Natural killer cell treated with Interleukin-12 subunit alpha and Interleukin-12 subunit beta and Interleukin-15 and Interleukin-18, amount 100 ng/mL, for 72 hours (primary cell): ENCODE data around the gene ARFGAP2. TPM values are rescaled to one million over a fixed set of nuclear protein-coding genes. Genes with fewer than 3 reads are reported as not detected.
A peak's percentile ranks its signal among the peaks of the same experiment; 100 is the strongest.
"Not testable (repeated sequence)": the region's sequence is repeated elsewhere in the genome, so short reads cannot be mapped to it uniquely, and the experiment has no call there.

Source experiments
- ATAC-seq, 2 donors: fragments of 150-1000 bp; cut with Tn5 transposase in 1 of 2; sonication (Bioruptor Pico), chemical (Tn5 transposase) in 1 of 2; 2 replicates each; pipeline ENCODE4 v1.10.0; 2021
- DNase-seq: peaks from one replicate; pipeline ENCODE4 v3.0.0; 2022; ENCODE audit warnings: low spot score
- H3K27ac Mint-ChIP-seq, 2 donors: 1 replicate in 1 of 2; 2 replicates in 1 of 2; pipeline ENCODE4 v1.8.0; 2022; ENCODE audit warnings: mixed read lengths in 2 of 2, mild to moderate bottlenecking in 1 of 2, moderate library complexity in 1 of 2
- H3K27me3 Mint-ChIP-seq, 2 donors: 1 replicate in 1 of 2; 2 replicates in 1 of 2; pipeline ENCODE4 v1.8.0; 2022; ENCODE audit warnings: mixed read lengths in 2 of 2
- H3K36me3 Mint-ChIP-seq: one replicate; pipeline ENCODE4 v1.8.0; 2022; ENCODE audit warnings: mixed read lengths
- H3K4me1 Mint-ChIP-seq, 2 donors: 1 replicate in 1 of 2; 2 replicates in 1 of 2; pipeline ENCODE4 v1.8.0; 2022; ENCODE audit warnings: low read depth in 2 of 2, mixed read lengths in 2 of 2, mild to moderate bottlenecking in 1 of 2
- H3K4me3 Mint-ChIP-seq: one replicate; pipeline ENCODE4 v1.8.0; 2022; ENCODE audit warnings: mixed read lengths
- H3K9me3 Mint-ChIP-seq: 2 replicates; pipeline ENCODE4 v1.8.0; 2022; ENCODE audit warnings: mixed read lengths
- total RNA-seq, 2 donors: library from RNA; stranded (reverse); gene quantifications; one replicate each; pipeline ENCODE4 v1.2.3, GENCODE V29; 2022

ARFGAP2 gene
- total RNA-seq, 2 donors from 2014 or later = 117 to 151 TPM

- no peak overlapping the region for H3K27ac Mint-ChIP-seq
- no peaks in the 10 kb centered on the region for H3K36me3 Mint-ChIP-seq
- H3K4me3 Mint-ChIP-seq = no peak overlapping the region
These were observed 27.9 kb upstream of the ARFGAP2 start for GRCh38 chr11:47204637-47204989.

GRCh38 chr11:47202576-47202975, 25.9 kb upstream of the ARFGAP2 start:
- H3K4me3 Mint-ChIP-seq = no peak overlapping the region
- ATAC-seq (no peak), DNase-seq (no peak)
- H3K27ac Mint-ChIP-seq = no peak overlapping the region
- no peaks in the 10 kb centered on the region for H3K36me3 Mint-ChIP-seq
- H3K27me3 Mint-ChIP-seq = peaks cover 0 to 5% of the 10 kb centered on the region in 2 donors
- H3K9me3 Mint-ChIP-seq = no peaks in the 10 kb centered on the region
- H3K4me1 Mint-ChIP-seq = no peaks in the 10 kb centered on the region

More at GRCh38 chr11:47204637-47204989, 27.9 kb upstream of the ARFGAP2 start:
- H3K4me1 Mint-ChIP-seq = no peaks in the 10 kb centered on the region
- ATAC-seq = no peak
- DNase-seq = no peak
- no peaks in the 10 kb centered on the region for H3K9me3 Mint-ChIP-seq
- peaks cover 0 to 5% of the 10 kb centered on the region in 2 donors for H3K27me3 Mint-ChIP-seq

- H3K36me3 Mint-ChIP-seq = no peaks in the 10 kb centered on the region
- H3K4me3 Mint-ChIP-seq = no peak overlapping the region
- DNase-seq = no peak
- no peaks in the 10 kb centered on the region for H3K4me1 Mint-ChIP-seq
- no peak for ATAC-seq
- H3K9me3 Mint-ChIP-seq = no peaks in the 10 kb centered on the region
- peaks cover 0 to 5% of the 10 kb centered on the region in 2 donors for H3K27me3 Mint-ChIP-seq
- peak overlapping the region in 1 of 2 donors; percentile 60 for H3K27ac Mint-ChIP-seq
These were observed 24.3 kb upstream of the ARFGAP2 start for GRCh38 chr11:47201015-47201414.

- not testable (repeated sequence) for H3K27ac Mint-ChIP-seq, ATAC-seq, H3K4me3 Mint-ChIP-seq
These were observed 21.5 kb upstream of the ARFGAP2 start for GRCh38 chr11:47198161-47198560.

GRCh38 chr11:47192111-47192510, 15.4 kb upstream of the ARFGAP2 start:
- Mint-ChIP-seq H3K27ac (no peak overlapping the region), H3K36me3 (no peaks in the 10 kb centered on the region), H3K27me3 (peaks cover 7 to 14% of the 10 kb centered on the region in 2 donors), H3K4me3 (no peak overlapping the region), H3K4me1 (peaks cover 0 to under 1% of the 10 kb centered on the region in 2 donors), H3K9me3 (no peaks in the 10 kb centered on the region)
- ATAC-seq = no peak
- no peak for DNase-seq

More at GRCh38 chr11:47198161-47198560, 21.5 kb upstream of the ARFGAP2 start:
- not testable (repeated sequence) for H3K27me3 Mint-ChIP-seq, DNase-seq, H3K4me1 Mint-ChIP-seq, H3K36me3 Mint-ChIP-seq, H3K9me3 Mint-ChIP-seq

- not testable (repeated sequence) for H3K9me3 Mint-ChIP-seq, H3K4me1 Mint-ChIP-seq, ATAC-seq, H3K4me3 Mint-ChIP-seq, H3K36me3 Mint-ChIP-seq, DNase-seq, H3K27ac Mint-ChIP-seq
- H3K27me3 Mint-ChIP-seq = peaks cover 7 to 14% of the 10 kb centered on the region in 2 donors
These were observed 14.5 kb upstream of the ARFGAP2 start for GRCh38 chr11:47191137-47191536.

- Mint-ChIP-seq H3K9me3 (no peaks in the 10 kb centered on the region), H3K36me3 (no peaks in the 10 kb centered on the region), H3K4me1 (peaks cover 0 to 3% of the 10 kb centered on the region in 2 donors), H3K4me3 (no peak overlapping the region), H3K27me3 (peaks cover 9 to 18% of the 10 kb centered on the region in 2 donors), H3K27ac (no peak overlapping the region)
- DNase-seq = no peak
- no peak for ATAC-seq
These were observed 12.6 kb upstream of the ARFGAP2 start for GRCh38 chr11:47189100-47189834.

GRCh38 chr11:47188259-47188658, 11.6 kb upstream of the ARFGAP2 start:
- H3K36me3 Mint-ChIP-seq = no peaks in the 10 kb centered on the region
- DNase-seq (no peak), ATAC-seq (no peak)
- peaks cover 0 to 3% of the 10 kb centered on the region in 2 donors for H3K4me1 Mint-ChIP-seq
- no peaks in the 10 kb centered on the region for H3K9me3 Mint-ChIP-seq
- peaks cover 10 to 18% of the 10 kb centered on the region in 2 donors for H3K27me3 Mint-ChIP-seq
- no peak overlapping the region for H3K4me3 Mint-ChIP-seq
- no peak overlapping the region for H3K27ac Mint-ChIP-seq

- Mint-ChIP-seq H3K4me3 (no peak overlapping the region), H3K9me3 (no peaks in the 10 kb centered on the region), H3K27me3 (peaks cover 10 to 15% of the 10 kb centered on the region in 2 donors), H3K4me1 (peaks cover 0 to 3% of the 10 kb centered on the region in 2 donors), H3K27ac (no peak overlapping the region), H3K36me3 (no peaks in the 10 kb centered on the region)
- no peak for ATAC-seq
- DNase-seq = no peak
These were observed 11.0 kb upstream of the ARFGAP2 start for GRCh38 chr11:47187723-47188122.

- Mint-ChIP-seq H3K27ac (no peak overlapping the region), H3K4me1 (peaks cover 0 to 3% of the 10 kb centered on the region in 2 donors), H3K27me3 (peaks cover 10 to 15% of the 10 kb centered on the region in 2 donors), H3K9me3 (no peaks in the 10 kb centered on the region), H3K36me3 (no peaks in the 10 kb centered on the region), H3K4me3 (peak overlapping the region; percentile 75)
- no peak for DNase-seq
- ATAC-seq = peak; percentile 38 to 41
These were observed 10.3 kb upstream of the ARFGAP2 start for GRCh38 chr11:47186700-47187695.

- peak; percentile 64 for DNase-seq
- Mint-ChIP-seq H3K4me3 (peak within 1 kb of the TSS; percentile 75), H3K4me1 (peaks cover 0 to 3% of the 10 kb centered on the region in 2 donors), H3K27ac (no peak within 1 kb of the TSS), H3K9me3 (no peaks in the 10 kb centered on the region), H3K27me3 (peaks cover 8 to 15% of the 10 kb centered on the region in 2 donors), H3K36me3 (no peaks in the 10 kb centered on the region)
- ATAC-seq = peak; percentile 80 to 88
These were observed 9.5 kb upstream of the ARFGAP2 start, which contains the start of gene PACSIN3 for GRCh38 chr11:47186076-47186699. PACSIN3 (minus strand) TSS chr11:47186434; CDS start chr11:47182727, 3,707 bp downstream.

- H3K36me3 Mint-ChIP-seq = no peaks in the 10 kb centered on the region
- no peaks in the 10 kb centered on the region for H3K9me3 Mint-ChIP-seq
- peak; percentile 7 to 18 for ATAC-seq
- no peak overlapping the region for H3K27ac Mint-ChIP-seq
- no peak for DNase-seq
- H3K4me3 Mint-ChIP-seq = no peak overlapping the region
- H3K4me1 Mint-ChIP-seq = peaks cover 0 to 3% of the 10 kb centered on the region in 2 donors
- H3K27me3 Mint-ChIP-seq = peaks cover 6 to 15% of the 10 kb centered on the region in 2 donors
These were observed 8.8 kb upstream of the ARFGAP2 start for GRCh38 chr11:47185305-47186075.
